ENCODE measurements around the gene PPP2R3A. TPM values are rescaled to one million over a fixed set of nuclear protein-coding genes. Genes with fewer than 3 reads are reported as not detected.

The PPP2R3A gene
- total and polyA plus RNA-seq, 2 experiments from 2014 or later: 14.2 to 21.0 TPM

GRCh38 chr3:135918600-135918999 lies 46.9 kb upstream of the PPP2R3A start:
- in situ Hi-C loops (cut with MboI): loop anchor here (5.0 kb wide), 1 partner anchor 124 kb away; no protein-coding TSS in a partner anchor
- H3K9me2 ChIP-seq (ENCODE audit: insufficient read depth): no peaks in the 10 kb centered on the region
- no peak overlapping the region for H3K9ac ChIP-seq
- H3K9me3 ChIP-seq (ENCODE audit: low read depth): no peaks in the 10 kb centered on the region
- TF ChIP-seq EZH2phosphoT487 (IDR thresholded peaks at IDR 0.05; ENCODE audit: insufficient read depth, low read depth) (no peak), EZH2 (IDR thresholded peaks at IDR 0.05; ENCODE audit: insufficient read depth, poor library complexity, severe bottlenecking) (no peak)
- no peaks in the 10 kb centered on the region for H3K4me1 ChIP-seq (ENCODE audit: insufficient read depth)
- H2AFZ ChIP-seq: no peak overlapping the region
- 53 to 57% methylated on average over 1 of the region's 1 CpG for WGBS, 2 experiments (ENCODE audit: low coverage in 1 of 2, low lambda C conversion rate in 2 of 2, missing lambda C conversion rate in 2 of 2)
- H3K4me3 ChIP-seq: no peak overlapping the region
- no peaks in the 10 kb centered on the region for H3K27me3 ChIP-seq (replicated peaks; ENCODE audit: insufficient read depth)
- H3K4me2 ChIP-seq (ENCODE audit: unreplicated experiment): no peak overlapping the region
- H3K36me3 ChIP-seq (ENCODE audit: low read depth): no peaks in the 10 kb centered on the region
- no peaks in the 10 kb centered on the region for H3K79me2 ChIP-seq (ENCODE audit: insufficient read depth)
- DNase-seq: peak; percentile 71
- no peak overlapping the region for H3K27ac ChIP-seq
- H4K20me1 ChIP-seq (ENCODE audit: insufficient read depth): no peaks in the 10 kb centered on the region
- no peaks in the 10 kb centered on the region for H3F3A ChIP-seq (ENCODE audit: insufficient read depth)

- H3K27me3 ChIP-seq (replicated peaks; ENCODE audit: insufficient read depth): no peaks in the 10 kb centered on the region
- DNase-seq: no peak
- no peak overlapping the region for H2AFZ ChIP-seq
- H3K9me3 ChIP-seq (ENCODE audit: low read depth): no peaks in the 10 kb centered on the region
- no peaks in the 10 kb centered on the region for H3K79me2 ChIP-seq (ENCODE audit: insufficient read depth)
- no peaks in the 10 kb centered on the region for H3F3A ChIP-seq (ENCODE audit: insufficient read depth)
- in situ Hi-C loops (cut with MboI): no loop called here
- H3K4me3 ChIP-seq: no peak overlapping the region
- no peak overlapping the region for H3K27ac ChIP-seq
- H3K9me2 ChIP-seq (ENCODE audit: insufficient read depth): no peaks in the 10 kb centered on the region
- H4K20me1 ChIP-seq (ENCODE audit: insufficient read depth): no peaks in the 10 kb centered on the region
- H3K4me1 ChIP-seq (ENCODE audit: insufficient read depth): no peaks in the 10 kb centered on the region
- H3K36me3 ChIP-seq (ENCODE audit: low read depth): no peaks in the 10 kb centered on the region
- no peak for TF ChIP-seq EZH2phosphoT487 (IDR thresholded peaks at IDR 0.05; ENCODE audit: insufficient read depth, low read depth)
- no peak overlapping the region for H3K9ac ChIP-seq
- 69 to 81% methylated on average over 2 of the region's 2 CpGs for WGBS, 2 experiments (ENCODE audit: low coverage in 1 of 2, low lambda C conversion rate in 2 of 2, missing lambda C conversion rate in 2 of 2)
- H3K4me2 ChIP-seq (ENCODE audit: unreplicated experiment): no peak overlapping the region
Observed at GRCh38 chr3:135920275-135920674, 45.3 kb upstream of the PPP2R3A start.

GRCh38 chr3:135922903-135923250 lies 42.7 kb upstream of the PPP2R3A start:
- no peak for TF ChIP-seq EZH2phosphoT487 (IDR thresholded peaks at IDR 0.05; ENCODE audit: insufficient read depth, low read depth)
- no peak for TF ChIP-seq EZH2 (IDR thresholded peaks at IDR 0.05; ENCODE audit: insufficient read depth, poor library complexity, severe bottlenecking)
- no peaks in the 10 kb centered on the region for H3K9me2 ChIP-seq (ENCODE audit: insufficient read depth)
- H3K79me2 ChIP-seq (ENCODE audit: insufficient read depth): no peaks in the 10 kb centered on the region
- H3K27ac ChIP-seq: no peak overlapping the region
- no peaks in the 10 kb centered on the region for H3K9me3 ChIP-seq (ENCODE audit: low read depth)
- peaks cover 6% of the 10 kb centered on the region; the same call in 1 of the 2 replicates for H3K4me1 ChIP-seq (ENCODE audit: insufficient read depth)
- WGBS, 2 experiments (ENCODE audit: low coverage in 1 of 2, low lambda C conversion rate in 2 of 2, missing lambda C conversion rate in 2 of 2): 92 to 93% methylated on average over 3 of the region's 3 CpGs
- H3K4me3 ChIP-seq: no peak overlapping the region
- no peaks in the 10 kb centered on the region for H4K20me1 ChIP-seq (ENCODE audit: insufficient read depth)
- H3K27me3 ChIP-seq (replicated peaks; ENCODE audit: insufficient read depth): no peaks in the 10 kb centered on the region
- peaks cover 11% of the 10 kb centered on the region for H3F3A ChIP-seq (ENCODE audit: insufficient read depth)
- no peaks in the 10 kb centered on the region for H3K36me3 ChIP-seq (ENCODE audit: low read depth)
- in situ Hi-C loops (cut with MboI): no loop called here
- H3K4me2 ChIP-seq (ENCODE audit: unreplicated experiment): no peak overlapping the region
- H3K9ac ChIP-seq: no peak overlapping the region
- H2AFZ ChIP-seq: no peak overlapping the region
- no peak for DNase-seq

GRCh38 chr3:135924506-135924905 lies 41.0 kb upstream of the PPP2R3A start:
- Histone ChIP-seq H3K79me2 (ENCODE audit: insufficient read depth) (no peaks in the 10 kb centered on the region), H3K9ac (no peak overlapping the region), H3K4me2 (ENCODE audit: unreplicated experiment) (no peak overlapping the region), H3K27ac (no peak overlapping the region), H3K4me1 (ENCODE audit: insufficient read depth) (peaks cover 9% of the 10 kb centered on the region), H3K27me3 (replicated peaks; ENCODE audit: insufficient read depth) (no peaks in the 10 kb centered on the region), H3F3A (ENCODE audit: insufficient read depth) (peaks cover 16% of the 10 kb centered on the region), H4K20me1 (ENCODE audit: insufficient read depth) (no peaks in the 10 kb centered on the region), H3K36me3 (ENCODE audit: low read depth) (no peaks in the 10 kb centered on the region), H3K4me3 (no peak overlapping the region), H3K9me2 (ENCODE audit: insufficient read depth) (no peaks in the 10 kb centered on the region), H3K9me3 (ENCODE audit: low read depth) (no peaks in the 10 kb centered on the region), H2AFZ (no peak overlapping the region)
- no peak for DNase-seq
- WGBS, 2 experiments (ENCODE audit: low coverage in 1 of 2, low lambda C conversion rate in 2 of 2, missing lambda C conversion rate in 2 of 2): 70 to 73% methylated on average over 1 of the region's 1 CpG
- in situ Hi-C loops (cut with MboI): no loop called here
- no peak for TF ChIP-seq EZH2 (IDR thresholded peaks at IDR 0.05; ENCODE audit: insufficient read depth, poor library complexity, severe bottlenecking)
- no peak for TF ChIP-seq EZH2phosphoT487 (IDR thresholded peaks at IDR 0.05; ENCODE audit: insufficient read depth, low read depth)

GRCh38 chr3:135926664-135927063 lies 38.9 kb upstream of the PPP2R3A start:
- Histone ChIP-seq H4K20me1 (ENCODE audit: insufficient read depth) (no peaks in the 10 kb centered on the region), H3K27me3 (replicated peaks; ENCODE audit: insufficient read depth) (no peaks in the 10 kb centered on the region), H3K4me2 (ENCODE audit: unreplicated experiment) (no peak overlapping the region), H3K4me3 (no peak overlapping the region), H3K27ac (no peak overlapping the region), H3K9me2 (ENCODE audit: insufficient read depth) (no peaks in the 10 kb centered on the region), H3K9ac (no peak overlapping the region), H3K9me3 (ENCODE audit: low read depth) (no peaks in the 10 kb centered on the region), H3K79me2 (ENCODE audit: insufficient read depth) (no peaks in the 10 kb centered on the region), H3K4me1 (ENCODE audit: insufficient read depth) (peaks cover 18% of the 10 kb centered on the region), H2AFZ (no peak overlapping the region), H3K36me3 (ENCODE audit: low read depth) (no peaks in the 10 kb centered on the region), H3F3A (ENCODE audit: insufficient read depth) (peaks cover 25% of the 10 kb centered on the region)
- TF ChIP-seq EZH2 (IDR thresholded peaks at IDR 0.05; ENCODE audit: insufficient read depth, poor library complexity, severe bottlenecking): no peak
- TF ChIP-seq EZH2phosphoT487 (IDR thresholded peaks at IDR 0.05; ENCODE audit: insufficient read depth, low read depth): no peak
- in situ Hi-C loops (cut with MboI): no loop called here
- DNase-seq: no peak
- WGBS, 2 experiments (ENCODE audit: low coverage in 1 of 2, low lambda C conversion rate in 2 of 2, missing lambda C conversion rate in 2 of 2): 80 to 85% methylated on average over 3 of the region's 3 CpGs

Measured in GM23248 (cell line).